Loucy (cell line): ENCODE data around the gene MTMR2.

Source experiments
- CTCF ChIP-seq: fragments of 200-600 bp; sonication (generic); conservative IDR thresholded peaks from 2 replicates; pipeline ENCODE4 v1.5.1; 2014; ENCODE audit warnings: mild to moderate bottlenecking, antibody characterized with exemption, low read length
- EZH2phosphoT487 ChIP-seq: fragments of 200-600 bp; IDR thresholded peaks from 2 replicates; pipeline ENCODE4 v1.6.1; 2018; ENCODE audit warnings: antibody characterized with exemption, mild to moderate bottlenecking, moderate library complexity, borderline replicate concordance

GRCh38 chr11:95790123-95790932 is 133.6 kb downstream of the MTMR2 start, which contains the start of gene CEP57:
- TF ChIP-seq CTCF = no peak
- TF ChIP-seq EZH2phosphoT487 = no peak
